WTC11 (cell line): ENCODE measurements around the gene CAT. TPM values are rescaled to one million over a fixed set of nuclear protein-coding genes. Genes with fewer than 3 reads are reported as not detected.

Source experiments
- ATAC-seq: fragments of 200-7000 bp; cut with Tn5 transposase; 2 replicates; pipeline ENCODE4 v1.10.0; 2021; ENCODE audit warnings: mild to moderate bottlenecking, moderate library complexity
- CTCF ChIA-PET: fragments of 300-600 bp; sonication (Branson Sonifier 250); formaldehyde crosslinking; loops from one replicate; lab custom pipeline; 2021; ENCODE audit warnings: antibody characterized with exemption; lab: Charles Lee
- POLR2A ChIA-PET: fragments of 350-600 bp; sonication (Branson Sonifier 250); formaldehyde crosslinking; loops from one replicate; lab custom pipeline; 2021; ENCODE audit warnings: antibody characterized with exemption; lab: Charles Lee
- DNase-seq: peaks from one replicate; pipeline ENCODE4 v3.0.0; 2021; ENCODE audit warnings: low spot score
- H3K27ac Mint-ChIP-seq: 2 replicates; pipeline ENCODE4 v1.8.0; 2021; ENCODE audit warnings: mixed read lengths
- H3K27me3 Mint-ChIP-seq: 2 replicates; pipeline ENCODE4 v1.8.0; 2021; ENCODE audit warnings: low read depth, mild to moderate bottlenecking, moderate library complexity, mixed read lengths
- H3K36me3 Mint-ChIP-seq: 2 replicates; pipeline ENCODE4 v1.8.0; 2021; ENCODE audit warnings: mixed read lengths
- H3K4me1 Mint-ChIP-seq: 2 replicates; pipeline ENCODE4 v1.8.0; 2022; ENCODE audit warnings: mixed read lengths
- H3K4me3 Mint-ChIP-seq: 2 replicates; pipeline ENCODE4 v1.8.0; 2021; ENCODE audit warnings: mild to moderate bottlenecking, moderate library complexity, mixed read lengths
- H3K9me3 Mint-ChIP-seq: 2 replicates; pipeline ENCODE4 v1.8.0; 2021; ENCODE audit warnings: mixed read lengths
- CBFB ChIP-seq: sonication (generic); formaldehyde crosslinking; IDR thresholded peaks from 2 replicates; pipeline ENCODE4 v1.8.1; 2022; ENCODE audit warnings: mild to moderate bottlenecking, low read depth, missing genetic modification reagents
- CTCF ChIP-seq: fragments of 200-600 bp; IDR thresholded peaks from 2 replicates; pipeline ENCODE4 v1.8.0; 2022; ENCODE audit warnings: antibody characterized with exemption
- GTF2I ChIP-seq: fragments of 250-450 bp; sonication (Bioruptor Pico); conservative IDR thresholded peaks from 2 replicates; pipeline ENCODE4 v1.4.0; 2021; ENCODE audit warnings: mild to moderate bottlenecking
- HMGXB4 ChIP-seq: sonication (generic); formaldehyde crosslinking; IDR thresholded peaks from 2 replicates; pipeline ENCODE4 v1.8.1; 2023; ENCODE audit warnings: mild to moderate bottlenecking, moderate library complexity, missing genetic modification reagents
- IRF1 ChIP-seq: sonication (generic); formaldehyde crosslinking; IDR thresholded peaks from 2 replicates; pipeline ENCODE4 v1.8.0; 2023; ENCODE audit warnings: missing genetic modification reagents
- KAT7 ChIP-seq: sonication (generic); formaldehyde crosslinking; IDR thresholded peaks from 2 replicates; pipeline ENCODE4 v1.8.1; 2023; ENCODE audit warnings: missing genetic modification reagents, mild to moderate bottlenecking, borderline replicate concordance
- MAX ChIP-seq: sonication (generic); formaldehyde crosslinking; IDR thresholded peaks from 2 replicates; pipeline ENCODE4 v1.8.0; 2022; ENCODE audit warnings: mild to moderate bottlenecking, missing genetic modification reagents
- NFE2L1 ChIP-seq: sonication (generic); formaldehyde crosslinking; IDR thresholded peaks from 2 replicates; pipeline ENCODE4 v1.8.1; 2023; ENCODE audit warnings: missing genetic modification reagents
- NFYB ChIP-seq: sonication (generic); formaldehyde crosslinking; conservative IDR thresholded peaks from 2 replicates; pipeline ENCODE4 v1.8.0; 2022; ENCODE audit warnings: low read depth, missing genetic modification reagents
- NR1H2 ChIP-seq: sonication (generic); formaldehyde crosslinking; IDR thresholded peaks from 2 replicates; pipeline ENCODE4 v1.9.0; 2021; ENCODE audit warnings: mild to moderate bottlenecking, moderate library complexity, missing genetic modification reagents
- NR2C2 ChIP-seq: sonication (generic); formaldehyde crosslinking; IDR thresholded peaks from 2 replicates; pipeline ENCODE4 v1.8.0; 2022; ENCODE audit warnings: mild to moderate bottlenecking, missing genetic modification reagents
- PRRX2 ChIP-seq: fragments of 250-450 bp; sonication (Bioruptor Pico); IDR thresholded peaks from 2 replicates; pipeline ENCODE4 v1.8.0; 2021; ENCODE audit warnings: mild to moderate bottlenecking
- SMAD3 ChIP-seq: sonication (generic); formaldehyde crosslinking; IDR thresholded peaks from 2 replicates; pipeline ENCODE4 v1.8.0; 2022; ENCODE audit warnings: missing genetic modification reagents, mild to moderate bottlenecking, borderline replicate concordance
- TCF7 ChIP-seq: sonication (generic); formaldehyde crosslinking; IDR thresholded peaks from 2 replicates; pipeline ENCODE4 v1.8.0; 2022; ENCODE audit warnings: mild to moderate bottlenecking, low read depth, missing genetic modification reagents, moderate library complexity
- TEAD4 ChIP-seq: sonication (generic); formaldehyde crosslinking; IDR thresholded peaks from 2 replicates; pipeline ENCODE4 v1.8.0; 2022; ENCODE audit warnings: mild to moderate bottlenecking, missing genetic modification reagents
- ZNF138 ChIP-seq: sonication (generic); formaldehyde crosslinking; conservative IDR thresholded peaks from 2 replicates; pipeline ENCODE4 v1.8.1; 2022; ENCODE audit warnings: mild to moderate bottlenecking, moderate library complexity, missing genetic modification reagents
- ZNF219 ChIP-seq: sonication (generic); formaldehyde crosslinking; IDR thresholded peaks from 2 replicates; pipeline ENCODE4 v1.8.0; 2023; ENCODE audit warnings: missing genetic modification reagents, mild to moderate bottlenecking, borderline replicate concordance
- ZNF281 ChIP-seq: sonication (generic); formaldehyde crosslinking; IDR thresholded peaks from 2 replicates; pipeline ENCODE4 v1.8.0; 2023; ENCODE audit warnings: mild to moderate bottlenecking, missing genetic modification reagents
- ZNF317 ChIP-seq: sonication (generic); formaldehyde crosslinking; IDR thresholded peaks from 2 replicates; pipeline ENCODE4 v1.8.1; 2023; ENCODE audit warnings: low read depth, mild to moderate bottlenecking, moderate library complexity, missing genetic modification reagents, borderline replicate concordance
- ZNF396 ChIP-seq: fragments of 250-450 bp; sonication (Bioruptor Pico); IDR thresholded peaks from 2 replicates; pipeline ENCODE4 v1.8.0; 2021; ENCODE audit warnings: mild to moderate bottlenecking, moderate library complexity, borderline replicate concordance
- ZNF423 ChIP-seq: fragments of 250-450 bp; sonication (Bioruptor Pico); IDR thresholded peaks from 2 replicates; pipeline ENCODE4 v2.1.2; 2022; ENCODE audit warnings: mild to moderate bottlenecking, moderate library complexity
- ZSCAN18 ChIP-seq: fragments of 250-450 bp; sonication (Bioruptor Pico); IDR thresholded peaks from 2 replicates; pipeline ENCODE4 v2.1.2; 2022; ENCODE audit warnings: mild to moderate bottlenecking, moderate library complexity
- total RNA-seq: library from RNA; stranded (reverse); gene quantifications from 3 replicates; pipeline ENCODE4 v1.2.3, GENCODE V29; 2021
- TF ChIP-seq, protein P1 (sequence below): fragments of 250-450 bp; sonication (Bioruptor Pico); conservative IDR thresholded peaks from 2 replicates; pipeline ENCODE4 v1.9.0; 2021; ENCODE audit warnings: mild to moderate bottlenecking
- TF ChIP-seq, protein P2 (sequence below): sonication (generic); formaldehyde crosslinking; IDR thresholded peaks from 2 replicates; pipeline ENCODE4 v1.8.1; 2023; ENCODE audit warnings: mild to moderate bottlenecking, missing genetic modification reagents

The CAT gene
- total RNA-seq, 1 experiment from 2014 or later: 9.3 TPM

DNA sequence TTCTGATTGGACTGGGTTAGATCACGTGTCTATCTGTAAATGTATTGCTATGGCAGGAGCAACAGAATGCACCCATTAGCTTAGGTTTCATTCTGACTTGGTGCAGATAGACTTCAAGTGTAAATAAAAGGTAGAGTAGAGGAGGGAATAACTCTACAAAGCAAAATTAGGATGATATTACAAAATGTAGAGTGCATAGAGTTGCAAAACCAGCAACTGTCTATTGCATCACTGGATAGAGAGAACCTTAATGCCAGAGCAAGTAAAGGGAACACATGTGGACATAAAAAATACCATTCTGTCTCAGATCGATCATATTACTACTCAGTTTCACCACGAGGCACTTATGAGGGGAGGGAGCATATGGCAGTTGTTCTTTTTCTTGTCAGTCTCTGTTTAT, 22.0 kb upstream of the CAT start:
- POLR2A ChIA-PET: no interaction called here
- Mint-ChIP-seq H3K4me1 (no peaks in the 10 kb centered on the region), H3K4me3 (no peak overlapping the region), H3K9me3 (peaks cover 26% of the 10 kb centered on the region), H3K27ac (no peak overlapping the region), H3K27me3 (peaks cover 3% of the 10 kb centered on the region), H3K36me3 (peaks cover 20% of the 10 kb centered on the region)
- DNase-seq (no peak), ATAC-seq (no peak)
- no peak for TF ChIP-seq MAX (CRISPR knock-in tag)
- no peak for TF ChIP-seq SMAD3 (CRISPR knock-in tag)
- TF ChIP-seq ZNF396 (CRISPR knock-in tag): no peak
- no peak for TF ChIP-seq ZNF138 (CRISPR knock-in tag)
- no peak for TF ChIP-seq ZNF219 (CRISPR knock-in tag)
- TF ChIP-seq PRRX2: no peak
- no peak for TF ChIP-seq KAT7 (CRISPR knock-in tag)
- CTCF ChIA-PET: interaction anchor here (1.1 to 1.3 kb wide), 3 partner anchors 14 to 52 kb away, joined by 3 read pairs; no protein-coding TSS in a partner anchor

GRCh38 chr11:34417202-34417601, 21.5 kb upstream of the CAT start:
- no peak for TF ChIP-seq TCF7 (CRISPR knock-in tag)
- no peak for TF ChIP-seq NFYB (CRISPR knock-in tag)
- TF ChIP-seq GTF2I (CRISPR knock-in tag): no peak
- TF ChIP-seq ZSCAN18 (CRISPR knock-in tag): no peak
- no peak for TF ChIP-seq NFE2L1 (CRISPR knock-in tag)
- TF ChIP-seq NR1H2 (CRISPR knock-in tag): no peak
- no peak for TF ChIP-seq CTCF
- TF ChIP-seq, protein P1, sequence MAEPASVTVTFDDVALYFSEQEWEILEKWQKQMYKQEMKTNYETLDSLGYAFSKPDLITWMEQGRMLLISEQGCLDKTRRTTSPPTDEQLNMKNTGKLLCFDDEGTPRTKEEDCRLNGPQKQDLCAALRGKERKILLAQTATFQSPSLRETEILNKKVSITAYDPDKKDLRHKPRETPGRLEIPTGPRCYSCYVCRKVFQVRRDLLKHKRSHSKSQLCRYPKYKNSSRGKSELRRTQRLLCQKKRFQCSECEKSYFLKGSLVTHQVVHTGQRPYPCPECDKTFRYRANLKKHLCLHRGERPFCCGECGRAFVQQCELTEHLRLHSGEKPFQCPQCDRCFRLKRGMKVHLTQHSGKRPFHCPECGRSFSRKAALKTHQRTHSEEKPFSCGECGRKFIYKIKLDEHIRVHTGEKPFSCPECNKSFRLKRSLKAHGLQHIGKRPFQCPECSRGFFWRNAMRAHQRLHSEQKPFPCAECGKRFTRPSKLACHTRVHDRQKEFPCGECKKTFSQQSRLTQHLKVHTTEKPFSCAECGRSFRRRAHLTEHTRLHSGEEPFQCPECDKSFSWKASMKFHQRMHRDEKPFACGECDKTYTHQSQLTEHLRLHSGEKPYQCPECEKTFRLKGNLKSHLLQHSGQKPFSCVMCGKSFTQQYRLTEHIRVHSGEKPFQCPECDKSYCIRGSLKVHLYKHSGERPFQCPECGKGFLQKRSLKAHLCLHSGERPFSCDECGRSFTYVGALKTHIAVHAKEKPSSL (CRISPR knock-in tag): no peak
- no peak for TF ChIP-seq ZNF317
- TF ChIP-seq NR2C2: no peak
- TF ChIP-seq IRF1 (CRISPR knock-in tag): no peak
- no peak for TF ChIP-seq ZNF281 (CRISPR knock-in tag)
- TF ChIP-seq, protein P2, sequence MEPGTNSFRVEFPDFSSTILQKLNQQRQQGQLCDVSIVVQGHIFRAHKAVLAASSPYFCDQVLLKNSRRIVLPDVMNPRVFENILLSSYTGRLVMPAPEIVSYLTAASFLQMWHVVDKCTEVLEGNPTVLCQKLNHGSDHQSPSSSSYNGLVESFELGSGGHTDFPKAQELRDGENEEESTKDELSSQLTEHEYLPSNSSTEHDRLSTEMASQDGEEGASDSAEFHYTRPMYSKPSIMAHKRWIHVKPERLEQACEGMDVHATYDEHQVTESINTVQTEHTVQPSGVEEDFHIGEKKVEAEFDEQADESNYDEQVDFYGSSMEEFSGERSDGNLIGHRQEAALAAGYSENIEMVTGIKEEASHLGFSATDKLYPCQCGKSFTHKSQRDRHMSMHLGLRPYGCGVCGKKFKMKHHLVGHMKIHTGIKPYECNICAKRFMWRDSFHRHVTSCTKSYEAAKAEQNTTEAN: no peak
- no peak for TF ChIP-seq ZNF423 (CRISPR knock-in tag)
- no peak for TF ChIP-seq CBFB
- TF ChIP-seq TEAD4 (CRISPR knock-in tag): no peak
- no peak for TF ChIP-seq HMGXB4 (CRISPR knock-in tag)
- no peak overlapping the region for H3K27ac Mint-ChIP-seq
- H3K36me3 Mint-ChIP-seq: peaks cover 20% of the 10 kb centered on the region
- ATAC-seq (no peak), DNase-seq (no peak)
- no peaks in the 10 kb centered on the region for H3K4me1 Mint-ChIP-seq
- no peak overlapping the region for H3K4me3 Mint-ChIP-seq
- POLR2A ChIA-PET: no interaction called here
- peaks cover 23% of the 10 kb centered on the region for H3K9me3 Mint-ChIP-seq
- H3K27me3 Mint-ChIP-seq: peaks cover 3% of the 10 kb centered on the region
- CTCF ChIA-PET: interaction anchor here (1.1 to 1.2 kb wide), 2 partner anchors 14 to 51 kb away, joined by 3 read pairs; no protein-coding TSS in a partner anchor
